Measurements from ENCODE around the gene SPTAN1.

The SPTAN1 gene

GRCh38 chr9:128600099-128600498, 47.7 kb downstream of the SPTAN1 start:
- no peak for DNase-seq (ENCODE audit: low read depth)

- no peak for DNase-seq (ENCODE audit: low read depth)
Observed at GRCh38 chr9:128603697-128604096, 51.3 kb downstream of the SPTAN1 start.

- no peak for DNase-seq (ENCODE audit: low read depth)
Observed at GRCh38 chr9:128607642-128608350, 55.4 kb downstream of the SPTAN1 start.

- no peak for DNase-seq (ENCODE audit: low read depth)
Observed at GRCh38 chr9:128610897-128611296, 58.5 kb downstream of the SPTAN1 start.

GRCh38 chr9:128611600-128612394, 59.4 kb downstream of the SPTAN1 start:
- DNase-seq (ENCODE audit: low read depth): no peak

- no peak for DNase-seq (ENCODE audit: low read depth)
Observed at GRCh38 chr9:128614728-128615127, 62.3 kb downstream of the SPTAN1 start.

- no peak for DNase-seq (ENCODE audit: low read depth)
Observed at GRCh38 chr9:128615571-128615970, 63.2 kb downstream of the SPTAN1 start.

- no peak for DNase-seq (ENCODE audit: low read depth)
Observed at GRCh38 chr9:128617943-128618342, 65.6 kb downstream of the SPTAN1 start.

- no peak for DNase-seq (ENCODE audit: low read depth)
Observed at GRCh38 chr9:128619127-128619526, 66.7 kb downstream of the SPTAN1 start.

GRCh38 chr9:128619779-128620178, 67.4 kb downstream of the SPTAN1 start:
- no peak for DNase-seq (ENCODE audit: low read depth)

GRCh38 chr9:128621730-128622455, 69.5 kb downstream of the SPTAN1 start:
- no peak for DNase-seq (ENCODE audit: low read depth)

GRCh38 chr9:128624566-128624965, 72.2 kb downstream of the SPTAN1 start:
- no peak for DNase-seq (ENCODE audit: low read depth)

- DNase-seq (ENCODE audit: low read depth): no peak
Observed at GRCh38 chr9:128625391-128626146, 73.2 kb downstream of the SPTAN1 start.

- no peak for DNase-seq (ENCODE audit: low read depth)
Observed at GRCh38 chr9:128626181-128626580, 73.8 kb downstream of the SPTAN1 start.

- DNase-seq (ENCODE audit: low read depth): no peak
Observed at GRCh38 chr9:128627127-128627715, 74.8 kb downstream of the SPTAN1 start.

- no peak for DNase-seq (ENCODE audit: low read depth)
Observed at GRCh38 chr9:128627906-128628305, 75.5 kb downstream of the SPTAN1 start.

- no peak for DNase-seq (ENCODE audit: low read depth)
Observed at GRCh38 chr9:128628471-128629048, 76.2 kb downstream of the SPTAN1 start.

- no peak for DNase-seq (ENCODE audit: low read depth)
Observed at GRCh38 chr9:128629136-128629535, 76.7 kb downstream of the SPTAN1 start.

GRCh38 chr9:128629852-128630545, 77.6 kb downstream of the SPTAN1 start:
- no peak for DNase-seq (ENCODE audit: low read depth)

GRCh38 chr9:128631636-128632035, 79.2 kb downstream of the SPTAN1 start:
- no peak for DNase-seq (ENCODE audit: low read depth)

GRCh38 chr9:128632066-128632465, 79.7 kb downstream of the SPTAN1 start:
- no peak for DNase-seq (ENCODE audit: low read depth)
